Neural crest cell (in vitro differentiated cells): ENCODE results near the gene TEX22. TPM values are rescaled to one million over a fixed set of nuclear protein-coding genes. Genes with fewer than 3 reads are reported as not detected.

ENCODE experiments used
- DNase-seq: peaks from one replicate; pipeline ENCODE4 v3.0.0; 2021; ENCODE audit warnings: low read depth, mixed read lengths, low spot score
- H3K27ac Mint-ChIP-seq: one replicate; pipeline ENCODE4 v1.8.0; 2021; ENCODE audit warnings: mild to moderate bottlenecking, mixed read lengths; ENCODE audit not compliant: unreplicated experiment
- H3K27me3 Mint-ChIP-seq: 2 replicates; pipeline ENCODE4 v1.8.0; 2021; ENCODE audit warnings: low read depth, mild to moderate bottlenecking, mixed read lengths
- H3K36me3 Mint-ChIP-seq: 2 replicates; pipeline ENCODE4 v1.8.0; 2021; ENCODE audit warnings: low read depth, mild to moderate bottlenecking, mixed read lengths
- H3K4me1 Mint-ChIP-seq: 2 replicates; pipeline ENCODE4 v1.8.0; 2021; ENCODE audit warnings: mixed read lengths
- H3K4me3 Mint-ChIP-seq: one replicate; pipeline ENCODE4 v1.8.0; 2021; ENCODE audit warnings: mild to moderate bottlenecking, mixed read lengths
- H3K9me3 Mint-ChIP-seq: 2 replicates; pipeline ENCODE4 v1.8.0; 2021; ENCODE audit warnings: mixed read lengths
- CTCF ChIP-seq: fragments of 200-600 bp; sonication (generic); conservative IDR thresholded peaks from 2 replicates; pipeline ENCODE4 v1.5.0; 2021; ENCODE audit warnings: antibody characterized with exemption, mild to moderate bottlenecking
- total RNA-seq: library from RNA; stranded (reverse); gene quantifications from 2 replicates; pipeline ENCODE4 v1.2.1, GENCODE V29; 2021

TEX22 gene
- total RNA-seq, 1 donor from 2014 or later, result 5.2 TPM

- H3K27ac Mint-ChIP-seq, result no peak overlapping the region
- no peak overlapping the region for H3K4me3 Mint-ChIP-seq
- no peaks in the 10 kb centered on the region for H3K4me1 Mint-ChIP-seq
- H3K36me3 Mint-ChIP-seq, result peaks cover 3% of the 10 kb centered on the region
- no peaks in the 10 kb centered on the region for H3K9me3 Mint-ChIP-seq
- no peaks in the 10 kb centered on the region for H3K27me3 Mint-ChIP-seq
- no peak for TF ChIP-seq CTCF
- DNase-seq, result no peak
Measured at GRCh38 chr14:105449276-105450122, 51.2 kb downstream of the TEX22 start.

DNA sequence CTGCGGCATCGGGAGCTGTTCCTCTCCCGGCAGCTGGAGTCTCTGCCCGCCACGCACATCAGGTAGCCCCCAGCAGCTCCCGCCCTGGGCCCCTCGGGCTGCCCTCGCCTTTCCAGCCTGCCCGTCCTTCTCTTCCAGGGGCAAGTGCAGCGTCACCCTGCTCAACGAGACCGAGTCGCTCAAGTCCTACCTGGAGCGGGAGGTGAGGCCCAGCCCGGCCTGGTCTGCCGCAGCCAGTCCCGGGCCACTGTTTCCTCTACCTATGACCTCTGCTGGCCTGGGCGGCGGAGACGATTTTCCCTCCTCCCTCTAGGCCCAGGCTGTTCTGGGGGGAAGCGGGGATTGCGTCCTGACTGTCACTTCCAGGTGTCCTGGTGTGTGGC lies 51.8 kb downstream of the TEX22 start:
- H3K36me3 Mint-ChIP-seq, result peaks cover 3% of the 10 kb centered on the region

GRCh38 chr14:105450864-105451720 lies 52.8 kb downstream of the TEX22 start:
- DNase-seq, result no peak
- H3K27me3 Mint-ChIP-seq, result no peaks in the 10 kb centered on the region
- H3K4me1 Mint-ChIP-seq, result no peaks in the 10 kb centered on the region
- H3K9me3 Mint-ChIP-seq, result no peaks in the 10 kb centered on the region
- H3K4me3 Mint-ChIP-seq, result no peak overlapping the region
- H3K27ac Mint-ChIP-seq, result no peak overlapping the region
- TF ChIP-seq CTCF, result no peak
- H3K36me3 Mint-ChIP-seq, result peaks cover 3% of the 10 kb centered on the region

More for the DNA sequence above, 51.8 kb downstream of the TEX22 start:
- no peak for TF ChIP-seq CTCF
- no peak overlapping the region for H3K27ac Mint-ChIP-seq
- H3K9me3 Mint-ChIP-seq, result no peaks in the 10 kb centered on the region
- H3K27me3 Mint-ChIP-seq, result no peaks in the 10 kb centered on the region
- no peak overlapping the region for H3K4me3 Mint-ChIP-seq
- H3K4me1 Mint-ChIP-seq, result no peaks in the 10 kb centered on the region
- no peak for DNase-seq

DNA sequence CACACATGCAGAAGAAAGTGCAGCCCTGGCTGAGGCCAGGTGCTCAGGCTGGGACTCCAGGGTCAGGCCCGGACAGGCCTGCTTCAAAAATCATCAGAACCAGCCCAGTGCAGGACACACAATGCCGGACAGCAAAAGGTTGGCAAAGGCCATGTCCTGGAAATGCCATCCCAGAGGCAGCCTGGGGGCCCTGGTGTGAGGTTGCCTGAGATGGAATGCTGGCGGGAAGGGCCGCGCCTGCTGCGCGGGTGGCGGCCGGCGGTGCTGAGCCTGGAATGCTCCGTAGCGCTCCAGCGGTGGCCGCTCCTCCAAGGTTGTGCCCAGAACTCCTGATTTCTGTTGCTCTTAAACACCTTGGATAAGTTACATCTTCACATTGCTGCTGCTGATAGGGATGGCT lies 54.6 kb downstream of the TEX22 start:
- H3K4me1 Mint-ChIP-seq, result no peaks in the 10 kb centered on the region
- H3K36me3 Mint-ChIP-seq, result peaks cover 3% of the 10 kb centered on the region

DNA sequence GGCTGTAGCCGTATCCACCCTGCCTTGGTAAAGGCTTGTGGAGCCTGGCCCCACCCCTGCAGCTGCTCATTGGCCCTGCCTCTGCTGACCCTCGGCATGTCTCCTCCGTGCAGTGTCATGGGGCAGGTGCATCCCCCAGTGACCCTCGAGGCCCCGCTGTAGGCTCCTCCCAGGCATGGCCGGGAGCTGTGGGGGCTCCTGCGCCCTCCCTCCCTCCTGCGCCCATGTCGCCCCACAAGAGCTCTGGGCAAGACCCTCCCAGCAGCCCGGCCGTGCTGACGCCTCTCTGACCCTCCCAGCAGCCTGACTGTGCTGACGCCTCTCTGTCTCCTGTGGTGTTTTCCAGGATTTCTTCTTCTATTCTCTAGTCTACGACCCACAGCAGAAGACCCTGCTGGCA lies 55.5 kb downstream of the TEX22 start:
- no peak for TF ChIP-seq CTCF
- no peaks in the 10 kb centered on the region for H3K4me1 Mint-ChIP-seq
- no peak overlapping the region for H3K27ac Mint-ChIP-seq
- no peak overlapping the region for H3K4me3 Mint-ChIP-seq
- H3K27me3 Mint-ChIP-seq, result no peaks in the 10 kb centered on the region
- no peak for DNase-seq
- no peaks in the 10 kb centered on the region for H3K9me3 Mint-ChIP-seq
- peaks cover 3% of the 10 kb centered on the region for H3K36me3 Mint-ChIP-seq

More for the DNA sequence above, 54.6 kb downstream of the TEX22 start:
- H3K9me3 Mint-ChIP-seq, result no peaks in the 10 kb centered on the region
- H3K27ac Mint-ChIP-seq, result no peak overlapping the region
- no peak for DNase-seq
- no peak for TF ChIP-seq CTCF
- no peaks in the 10 kb centered on the region for H3K27me3 Mint-ChIP-seq
- H3K4me3 Mint-ChIP-seq, result no peak overlapping the region
